DMS 273 (cell line): ENCODE data around the gene IVD.
"Not testable (repeated sequence)": the region's sequence is repeated elsewhere in the genome, so short reads cannot be mapped to it uniquely, and the experiment has no call there.

Experiments used
- DNase-seq: peaks from one replicate; lab custom pipeline; 2025; ENCODE audit not compliant: unreplicated experiment; lab: John Stamatoyannopoulos, UW

The IVD gene

GRCh38 chr15:40437752-40438687 is 32.4 kb downstream of the IVD start:
- DNase-seq: no peak

DNA sequence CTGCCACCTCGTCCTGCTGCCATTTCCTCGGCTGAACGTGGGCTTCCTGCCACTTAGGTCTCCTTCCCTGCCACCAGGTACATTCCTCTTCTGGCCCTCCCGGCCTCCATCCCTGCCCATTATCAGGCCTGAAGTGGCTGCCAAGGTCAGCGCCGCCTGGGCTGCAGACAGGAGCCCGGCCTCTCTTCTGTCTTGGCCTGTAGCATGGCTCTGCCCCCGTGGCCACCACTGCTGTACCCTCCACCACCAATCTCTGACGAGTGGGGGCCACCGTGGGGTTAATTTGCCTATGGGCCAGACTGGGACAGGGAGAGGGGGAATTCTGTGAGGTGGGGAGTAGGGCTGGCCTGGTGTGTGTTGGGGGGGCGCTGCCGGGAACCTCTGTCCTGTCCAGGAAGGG is 33.1 kb downstream of the IVD start:
- DNase-seq: no peak

DNA sequence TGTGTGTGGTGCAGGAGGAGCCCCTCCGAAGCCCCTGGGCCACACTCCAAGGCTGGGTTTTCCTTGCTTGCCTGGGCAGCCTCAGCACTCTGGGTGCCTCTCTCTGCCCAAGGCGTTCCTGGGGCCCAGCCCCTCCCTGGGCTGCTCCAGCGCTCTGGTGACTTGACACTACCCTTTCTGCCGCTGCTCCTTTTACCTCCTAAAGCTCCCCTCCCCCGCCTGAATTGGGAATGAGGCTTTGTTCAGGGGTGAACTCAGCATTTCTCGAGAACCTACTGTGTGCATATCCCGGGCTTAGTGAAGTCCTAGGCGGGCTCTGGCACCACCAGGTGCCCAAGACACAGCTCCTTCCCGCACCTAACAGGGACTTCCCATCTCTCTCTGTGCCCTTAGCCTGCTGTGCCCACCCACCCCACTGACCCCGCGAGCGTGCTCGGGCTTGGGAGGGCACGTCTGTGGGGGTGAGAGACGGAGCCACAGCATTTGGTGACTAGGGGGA is 33.9 kb downstream of the IVD start:
- peak; percentile 73 for DNase-seq

DNA sequence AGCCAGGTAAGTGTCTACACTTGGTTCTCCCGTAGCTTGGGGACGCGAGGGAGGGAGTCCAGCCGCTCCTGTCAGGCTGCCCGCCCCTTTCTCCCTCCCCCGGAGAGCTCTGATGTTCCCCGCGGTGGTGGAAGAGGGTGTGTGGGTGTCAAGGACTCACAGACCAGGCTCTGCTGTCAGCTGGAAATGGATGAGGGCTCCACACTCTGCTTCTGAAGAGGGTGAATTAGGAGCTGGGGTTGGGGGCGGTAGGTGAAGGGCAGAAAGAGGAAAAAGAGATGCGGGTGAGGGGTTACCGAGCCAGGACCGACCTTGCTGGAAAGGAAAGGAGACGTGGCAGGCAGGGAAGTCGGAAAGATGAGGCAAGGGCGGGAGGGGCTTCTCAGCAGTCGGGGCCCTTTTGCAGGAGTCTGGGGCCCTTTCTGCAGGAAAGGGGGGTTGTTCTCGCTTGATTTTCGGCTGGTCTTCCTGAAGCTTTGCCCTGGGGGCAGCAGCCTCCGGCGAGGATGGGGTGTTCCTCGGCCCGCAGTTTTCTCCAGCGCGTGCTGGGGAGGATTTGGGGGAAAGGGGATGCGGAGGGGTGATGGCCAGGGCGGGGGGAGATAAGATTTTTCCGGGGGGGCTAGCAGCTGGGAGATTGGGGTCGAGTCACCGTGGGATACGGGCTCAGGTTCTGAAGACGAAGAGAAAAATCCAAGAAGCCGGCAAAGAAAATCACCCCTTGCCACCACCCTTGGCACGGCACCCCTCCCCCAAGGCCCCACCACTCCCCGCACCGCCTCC is 34.6 kb downstream of the IVD start:
- DNase-seq: peak; percentile 65

DNA sequence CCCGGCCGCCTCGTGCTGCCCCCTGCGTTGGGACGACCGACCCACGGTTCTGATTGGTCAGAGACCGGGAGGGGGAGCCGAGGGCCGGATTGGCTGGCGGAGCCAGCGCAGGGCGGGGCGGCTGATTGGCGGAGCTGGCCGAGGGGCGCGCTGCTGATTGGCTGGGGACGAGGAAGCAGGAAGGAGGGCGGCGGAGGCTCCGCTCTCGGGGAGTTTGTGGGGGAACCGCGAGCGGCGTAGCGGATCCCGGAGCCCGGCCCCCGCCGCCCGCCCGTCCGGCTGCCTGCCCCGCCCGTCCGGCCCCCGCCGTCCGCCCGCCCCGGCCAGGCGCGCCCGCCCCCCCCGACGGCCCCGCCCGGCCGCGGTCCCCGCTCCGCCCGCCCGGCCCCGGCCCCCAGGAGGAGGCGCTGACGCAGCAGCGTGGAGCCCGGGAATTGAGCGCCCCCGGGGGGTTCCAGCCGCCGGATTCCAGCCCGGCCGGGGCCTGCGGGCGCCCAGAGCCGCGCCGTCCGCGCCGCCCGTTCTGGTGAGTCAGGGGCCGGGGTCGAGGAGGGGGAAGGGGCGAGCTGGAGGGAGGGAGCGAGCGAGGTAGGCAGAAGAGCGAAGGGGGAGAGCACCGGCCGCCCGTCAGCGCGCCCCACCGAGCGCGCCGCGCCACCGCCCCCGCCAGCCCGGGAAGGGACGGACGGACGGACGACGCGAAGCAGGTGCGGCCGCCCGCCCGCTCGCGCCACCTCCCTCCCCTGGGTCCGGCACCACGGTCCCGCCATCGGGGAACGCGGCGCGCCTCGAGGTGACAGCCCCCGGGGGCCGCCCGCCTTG is 35.4 kb downstream of the IVD start, which contains the start of gene BAHD1:
BAHD1 (plus strand) TSS at position 211 of the 822 bp plus-strand sequence. CDS start 17,512 bp downstream, outside the sequence.
- DNase-seq: peak; percentile 96

DNA sequence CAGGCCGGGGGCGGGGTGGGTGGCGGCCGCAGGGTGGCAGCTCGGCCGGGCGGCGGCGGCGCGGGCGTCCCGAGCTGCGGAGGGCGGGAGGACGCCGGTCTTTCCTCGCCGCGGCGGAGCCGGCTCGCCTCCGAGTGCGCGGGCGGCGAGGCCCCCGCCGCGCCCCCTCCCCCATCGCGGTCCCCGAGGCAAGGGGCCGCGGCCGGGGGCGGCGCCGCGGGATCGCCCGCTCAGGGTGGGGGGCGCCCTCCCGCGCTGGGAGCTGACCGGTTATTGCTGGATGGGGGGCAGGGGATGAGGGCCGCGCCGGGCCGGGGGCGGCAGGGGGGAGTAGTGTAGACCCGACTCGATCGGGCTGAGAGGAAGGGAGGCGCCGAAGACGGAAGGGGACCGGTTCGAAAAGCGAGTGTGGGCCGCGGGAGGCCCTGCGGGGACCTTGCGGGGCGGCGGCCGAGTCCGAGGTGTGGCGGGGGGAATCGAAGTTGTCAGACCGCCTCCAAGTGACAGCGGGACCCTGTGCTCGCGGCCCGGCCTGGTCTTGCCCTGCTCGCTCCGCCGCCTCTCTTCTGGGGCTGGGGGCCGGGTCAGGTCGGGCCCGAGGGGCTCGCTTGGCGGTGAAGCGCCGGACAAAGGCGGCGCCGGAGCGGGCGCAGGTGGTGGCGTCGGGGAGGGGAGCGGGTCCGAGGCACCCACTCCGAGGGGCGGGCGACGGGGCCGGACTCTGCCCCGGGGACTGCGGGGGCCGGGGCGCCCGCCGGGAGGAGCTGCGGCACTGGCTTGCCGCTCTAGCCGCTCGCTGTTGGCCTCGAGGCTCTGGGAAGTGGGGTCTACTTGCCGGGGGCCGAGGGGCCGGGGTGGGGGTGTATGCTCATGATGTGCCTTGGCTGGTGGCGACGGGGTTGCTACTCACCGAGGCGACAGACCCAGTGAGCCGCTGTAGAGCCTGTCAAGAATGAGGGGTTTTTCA is 36.3 kb downstream of the IVD start:
- peak; percentile 47 for DNase-seq

GRCh38 chr15:40443255-40443654 is 37.7 kb downstream of the IVD start:
- DNase-seq: no peak

- no peak for DNase-seq
Observed at GRCh38 chr15:40443846-40444245, 38.3 kb downstream of the IVD start.

- DNase-seq: no peak
Observed at GRCh38 chr15:40444736-40445135, 39.1 kb downstream of the IVD start.

DNA sequence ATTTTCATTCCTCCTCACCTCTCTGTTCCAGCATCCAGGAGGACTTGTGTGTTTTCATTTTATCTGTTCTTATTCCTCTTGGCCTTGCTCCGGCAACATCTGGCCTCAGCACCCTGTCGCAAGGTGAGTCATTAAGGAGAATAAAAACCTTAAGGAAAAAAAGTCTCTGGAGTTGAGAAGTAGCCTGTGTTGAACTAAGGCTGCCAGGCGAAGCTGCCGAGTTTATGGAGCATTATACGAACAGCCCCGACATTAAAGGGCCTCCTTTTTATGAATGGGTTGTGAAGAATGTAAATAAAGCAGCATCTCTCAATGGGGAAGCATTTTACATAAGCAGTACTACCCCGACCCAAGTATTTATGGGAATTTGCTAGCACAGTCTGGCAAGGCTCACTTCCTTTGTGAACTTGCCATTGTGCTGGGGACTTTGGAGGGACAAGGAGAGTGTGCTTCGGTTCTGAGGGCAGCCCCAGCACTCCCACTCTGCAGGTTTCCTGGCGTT is 39.9 kb downstream of the IVD start:
- no peak for DNase-seq

DNA sequence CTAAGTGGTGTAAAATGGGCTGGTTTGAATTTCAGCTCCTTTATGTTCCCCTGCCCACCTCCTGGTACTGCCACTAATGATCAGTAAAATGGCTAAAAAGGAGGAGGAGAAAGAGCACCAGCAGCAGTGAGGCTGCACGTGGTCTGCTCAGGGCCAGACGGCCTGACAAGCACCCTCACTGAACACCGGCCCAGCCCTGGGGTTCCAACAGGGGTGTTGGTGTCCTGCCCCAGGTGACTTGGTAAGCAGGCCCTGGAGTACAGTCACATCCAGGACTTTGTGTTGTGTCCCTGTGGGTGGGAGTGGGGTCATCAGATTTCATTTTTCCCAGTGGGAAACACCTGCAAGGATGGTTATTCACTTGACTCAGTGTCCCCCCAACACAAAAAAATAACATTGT is 40.5 kb downstream of the IVD start:
- no peak for DNase-seq

- DNase-seq: no peak
Observed at GRCh38 chr15:40448354-40448753, 42.8 kb downstream of the IVD start.

GRCh38 chr15:40449275-40449674 is 43.7 kb downstream of the IVD start:
- DNase-seq: no peak

- DNase-seq: no peak
Observed at GRCh38 chr15:40450047-40450446, 44.5 kb downstream of the IVD start.

DNA sequence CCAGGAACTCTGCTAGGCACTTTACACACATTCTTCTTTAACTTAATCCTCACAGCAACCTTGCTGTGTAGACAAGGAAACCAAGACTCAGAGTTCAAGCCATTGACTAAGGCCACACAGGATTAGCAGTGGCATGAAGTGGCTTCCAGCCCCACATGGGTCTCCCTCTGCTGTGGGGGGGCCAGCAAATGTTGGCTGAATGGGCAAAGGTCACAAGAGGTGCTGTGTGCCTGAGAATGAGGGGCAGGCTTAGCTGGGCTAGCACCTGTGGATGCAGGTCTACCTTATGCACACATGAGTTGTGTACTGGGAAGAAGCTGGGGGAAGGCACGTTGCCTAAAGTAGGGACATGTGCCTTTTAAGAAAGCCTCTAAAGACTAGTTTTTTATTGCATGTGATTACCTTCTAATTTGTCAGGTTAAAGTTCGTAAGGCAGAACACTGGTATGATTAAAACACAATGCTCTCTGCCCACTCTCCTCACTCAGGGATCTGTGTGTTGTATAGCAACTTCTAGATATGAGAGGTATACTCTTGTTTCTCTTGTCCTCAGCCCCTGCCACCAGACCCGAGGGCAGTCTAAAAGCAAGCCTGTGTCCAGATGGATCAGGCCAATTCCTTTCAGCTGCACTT is 46.0 kb downstream of the IVD start:
- DNase-seq: no peak

DNA sequence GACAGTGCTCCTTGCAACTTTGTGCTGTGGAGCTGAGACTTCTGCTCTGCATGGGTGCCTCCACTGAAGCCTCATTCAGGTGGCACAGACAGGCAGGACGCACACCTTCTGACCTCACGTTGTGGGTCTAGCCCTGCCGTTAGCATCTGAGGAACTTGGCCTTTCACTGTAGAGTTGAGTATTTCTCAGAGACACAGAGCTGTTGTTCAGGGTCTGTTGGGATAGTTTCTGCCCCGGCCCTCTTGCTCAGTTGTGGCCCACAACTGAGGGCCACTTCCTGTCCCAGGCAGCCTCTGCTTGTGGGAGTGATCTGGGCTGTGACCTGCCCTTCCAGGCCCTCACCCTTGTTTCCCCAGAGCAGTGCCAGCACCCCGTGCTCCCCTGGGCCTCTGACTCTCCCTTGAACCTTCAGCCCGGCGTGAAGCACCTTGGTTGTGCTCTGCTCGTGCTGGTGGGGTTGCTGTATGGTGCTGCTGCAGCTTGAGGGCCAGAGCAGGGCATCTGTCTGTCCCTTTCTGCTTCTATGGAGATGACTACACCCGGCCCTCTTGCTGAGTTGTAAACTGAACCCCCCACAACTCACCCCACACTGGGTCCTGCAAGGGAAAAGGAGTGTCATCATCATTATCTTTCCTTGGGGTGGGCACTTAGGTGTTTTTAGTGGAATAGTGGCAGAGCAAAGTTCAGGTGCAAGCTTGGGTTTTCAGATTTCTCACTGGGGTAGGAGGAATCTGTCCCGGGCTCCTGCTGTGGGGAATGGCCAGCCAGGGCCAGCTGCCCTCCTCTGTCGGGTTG is 46.9 kb downstream of the IVD start:
- no peak for DNase-seq

- DNase-seq: not testable (repeated sequence)
Observed at GRCh38 chr15:40453941-40454340, 48.3 kb downstream of the IVD start.

DNA sequence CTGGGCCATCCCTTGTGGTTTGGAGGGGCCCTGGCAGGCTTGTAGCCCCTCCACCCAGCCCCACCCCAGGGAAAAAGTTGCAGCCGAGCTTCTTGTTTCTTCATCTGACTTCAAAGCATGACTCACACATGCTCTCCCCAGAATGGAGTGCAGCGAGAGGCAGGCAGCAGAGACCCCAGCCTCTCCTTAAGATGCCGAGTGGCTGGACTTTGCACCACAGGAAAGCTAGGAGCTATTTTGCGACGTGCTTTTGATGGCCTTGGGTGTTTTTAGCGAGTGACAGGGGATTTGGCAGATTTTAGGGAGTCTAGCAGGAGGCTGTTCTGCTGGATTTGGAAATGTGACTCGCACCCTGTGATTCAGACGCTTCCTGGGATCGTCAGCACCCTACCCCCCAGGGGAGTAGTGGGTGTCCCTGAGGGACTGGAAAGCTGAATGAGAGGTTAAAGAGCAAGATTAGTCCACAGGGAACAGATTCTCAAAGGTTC is 49.4 kb downstream of the IVD start:
- DNase-seq: no peak
